Superior temporal gyrus (tissue), 1 donor: Measurements from ENCODE around the gene ATP11A.

Experiments used
- DNase-seq: peaks from one replicate; pipeline ENCODE4 v3.0.0-alpha.2; 2016; ENCODE audit errors: extremely low spot score

The ATP11A gene

DNA sequence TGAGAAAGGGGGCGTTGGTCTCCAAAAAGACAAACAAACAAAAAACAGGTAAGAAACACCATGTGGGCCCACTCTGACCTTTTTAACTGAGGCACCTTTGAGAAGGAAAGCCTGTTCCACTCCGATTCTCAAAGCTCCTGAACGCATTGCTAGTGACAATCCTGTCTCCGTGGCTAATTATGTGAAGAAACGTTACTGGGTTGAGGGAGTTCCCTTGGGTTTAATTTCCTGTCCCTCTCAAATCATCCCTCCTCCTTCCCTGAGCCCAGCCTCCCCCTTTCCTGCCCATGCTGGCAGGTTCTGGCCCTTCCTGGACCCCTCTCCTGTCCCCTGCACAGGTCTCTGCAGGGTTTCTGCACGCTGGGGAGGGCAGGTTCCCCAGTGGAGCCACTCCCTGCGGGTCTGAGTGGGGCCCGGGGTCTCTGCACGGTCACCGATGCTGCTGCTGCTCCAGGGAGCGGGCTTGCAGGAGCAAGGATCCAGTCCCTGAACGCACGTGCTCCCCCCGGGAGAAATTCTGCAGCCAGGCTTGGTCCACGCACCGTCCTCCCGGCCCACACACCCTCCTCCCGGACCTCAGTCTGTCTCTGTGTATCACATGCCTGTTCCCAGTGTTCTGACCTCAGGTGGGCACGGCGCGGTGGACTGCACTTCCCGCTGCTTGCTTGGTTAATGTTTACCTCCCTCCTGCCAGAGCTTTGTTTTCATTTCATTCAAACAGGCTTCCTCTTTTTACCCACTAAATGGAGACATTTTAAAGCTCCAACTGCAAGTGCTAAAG lies 202.8 kb downstream of the ATP11A start:
- DNase-seq, result no peak

DNA sequence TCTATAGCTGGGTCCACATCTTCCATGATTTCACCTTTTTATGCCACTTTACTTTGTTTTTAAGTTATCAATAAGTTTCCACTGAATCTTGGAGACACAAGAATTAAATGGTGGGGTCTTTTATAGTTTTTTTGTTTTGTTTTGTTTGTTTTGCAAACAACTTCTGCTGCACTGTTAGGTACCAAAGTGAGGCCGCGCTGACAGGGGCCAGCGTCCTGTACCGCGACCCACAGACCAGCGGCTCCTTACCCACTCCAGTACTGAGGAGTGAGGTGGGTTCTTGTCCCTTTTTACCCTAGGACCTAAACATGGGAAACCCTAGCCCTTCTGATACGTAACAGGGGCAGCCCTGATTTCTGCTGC lies 203.3 kb downstream of the ATP11A start:
- DNase-seq, result no peak

DNA sequence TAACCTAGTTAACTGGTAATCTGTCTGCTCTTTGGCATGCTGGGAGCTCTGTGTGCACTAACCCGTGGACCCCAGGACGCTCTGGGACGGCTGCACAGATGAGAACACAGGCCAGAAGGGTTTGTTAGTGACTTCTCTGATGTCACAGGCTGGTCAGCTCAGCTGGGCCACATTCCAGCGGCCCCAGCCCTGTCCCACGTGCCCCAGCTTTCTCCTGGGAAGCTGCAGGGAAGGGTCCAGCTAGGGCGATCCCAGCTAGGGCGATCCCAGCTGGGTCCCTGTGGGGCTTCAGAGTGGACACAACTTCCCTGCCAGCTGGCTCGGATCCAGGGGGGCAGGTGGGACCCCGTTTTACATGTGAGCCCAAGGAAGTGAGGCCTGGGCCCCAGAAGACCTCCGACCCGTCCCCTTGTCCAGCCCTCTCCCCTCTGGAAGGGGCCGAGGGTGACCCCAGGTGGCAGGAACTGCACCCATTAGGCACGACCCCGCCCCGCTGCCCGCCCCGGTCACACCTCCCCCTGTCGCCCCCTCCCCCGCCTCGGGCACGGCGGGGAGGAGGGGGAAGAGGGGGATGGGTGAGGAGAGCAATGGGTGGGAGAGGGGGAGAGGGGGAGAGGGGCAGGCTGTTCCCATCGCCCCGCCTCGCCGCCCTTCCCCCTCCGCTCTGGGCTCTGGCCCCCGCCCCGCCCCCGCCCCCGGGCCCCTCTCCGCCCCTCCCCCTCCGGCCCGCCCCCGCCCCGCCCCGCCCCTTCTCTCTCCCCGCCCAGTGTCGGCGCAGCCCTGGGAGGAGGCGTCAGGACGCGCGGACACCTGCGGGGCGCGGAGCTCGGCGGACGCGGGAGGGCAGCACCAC lies 204.0 kb downstream of the ATP11A start:
- DNase-seq, result no peak

DNA sequence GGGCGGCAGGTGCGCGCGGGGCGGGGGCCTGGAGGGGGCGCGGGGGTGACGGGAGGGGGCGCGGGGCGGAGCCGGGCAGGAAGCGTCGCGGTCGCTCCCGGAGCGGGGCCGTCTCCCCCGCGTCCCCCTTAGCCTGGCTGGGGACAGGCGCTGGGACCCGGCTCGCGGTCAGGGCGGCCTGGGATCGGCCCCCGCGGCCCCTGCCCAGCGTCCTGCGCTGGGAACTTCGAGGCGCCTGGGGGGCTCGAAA lies 204.5 kb downstream of the ATP11A start:
- no peak for DNase-seq

DNA sequence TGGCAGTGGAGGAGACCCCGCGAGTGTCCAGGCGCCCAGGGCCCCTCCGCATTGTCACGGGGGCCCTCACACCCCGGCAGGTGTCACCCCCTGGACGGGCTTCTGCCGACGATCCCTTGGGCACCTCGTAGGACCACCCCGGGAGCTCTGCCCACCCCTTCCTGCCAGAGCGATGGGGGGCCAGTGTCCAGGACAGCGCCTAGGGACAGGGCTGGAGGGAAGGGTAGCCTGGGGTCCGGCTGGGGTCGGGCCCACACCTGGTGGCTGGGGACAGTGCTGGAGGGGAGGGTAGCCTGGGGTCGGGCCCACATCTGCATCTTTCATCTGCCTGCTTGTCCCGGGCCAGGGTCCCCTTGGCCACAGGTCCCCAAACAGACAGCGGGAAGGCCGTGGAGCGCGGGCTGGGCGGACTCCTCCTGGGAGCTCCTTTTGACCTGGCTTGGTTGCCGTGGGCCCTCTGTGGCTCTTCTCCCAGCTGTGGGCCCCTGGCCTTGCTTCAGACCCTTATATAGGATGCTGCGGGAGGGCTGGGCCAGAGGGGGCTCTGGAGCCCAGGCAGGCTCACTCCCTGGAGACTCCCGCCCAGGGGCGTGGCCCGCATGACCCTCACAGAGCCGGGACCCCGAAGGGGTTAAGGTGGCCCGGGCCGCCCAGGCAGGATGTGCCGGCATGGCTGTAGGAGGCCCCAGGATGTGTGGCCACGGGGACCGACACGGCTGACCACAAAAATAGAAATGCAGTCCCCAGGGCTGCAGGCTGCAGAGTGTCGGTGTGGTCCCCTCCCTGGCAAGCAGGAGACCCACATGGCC lies 205.0 kb downstream of the ATP11A start:
- no peak for DNase-seq

DNA sequence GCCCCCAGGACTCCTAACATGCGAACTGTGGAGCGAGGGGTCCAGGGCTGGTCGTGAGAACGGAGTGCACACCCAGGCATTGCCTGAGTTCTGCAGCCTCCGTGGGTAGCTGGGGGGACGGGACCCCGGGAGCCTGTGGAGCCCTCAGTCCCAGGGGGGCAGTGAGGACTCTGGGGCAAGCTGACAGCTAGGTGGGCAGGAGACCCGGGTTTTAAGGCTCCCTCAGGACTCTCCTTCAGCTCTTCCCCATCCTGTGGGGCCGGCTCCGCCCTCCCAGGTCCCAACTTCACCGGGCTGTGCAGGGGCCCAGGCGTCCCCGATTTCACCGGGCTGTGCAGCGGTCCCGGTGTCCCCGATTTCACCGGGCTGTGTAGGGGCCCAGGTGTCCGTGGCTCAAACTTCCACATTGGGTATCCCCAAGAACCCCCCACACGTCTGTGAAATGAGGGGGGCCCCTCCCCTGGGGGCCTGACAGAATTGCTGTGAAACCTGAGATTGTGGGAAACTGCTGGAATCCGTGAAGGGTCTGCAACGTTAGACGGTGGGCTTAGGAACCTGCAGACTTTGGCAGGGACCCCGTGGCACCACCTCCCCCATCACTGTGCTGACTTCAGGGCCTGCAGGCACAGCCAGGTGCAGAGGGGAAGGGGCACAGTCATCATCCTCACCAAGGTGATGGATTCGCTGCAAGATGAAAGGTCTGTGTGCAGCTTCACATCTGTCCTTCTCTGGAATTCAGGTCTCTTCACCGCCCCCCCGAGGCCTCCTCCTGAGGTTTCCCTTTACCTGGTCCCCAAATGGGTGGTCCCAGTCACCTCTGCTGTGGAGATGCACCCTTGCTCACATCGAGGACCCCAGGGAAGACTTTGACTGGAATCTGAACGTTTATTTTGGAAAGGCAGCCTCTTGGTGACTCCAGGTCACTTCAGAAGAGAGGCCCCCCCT lies 206.0 kb downstream of the ATP11A start:
- no peak for DNase-seq

DNA sequence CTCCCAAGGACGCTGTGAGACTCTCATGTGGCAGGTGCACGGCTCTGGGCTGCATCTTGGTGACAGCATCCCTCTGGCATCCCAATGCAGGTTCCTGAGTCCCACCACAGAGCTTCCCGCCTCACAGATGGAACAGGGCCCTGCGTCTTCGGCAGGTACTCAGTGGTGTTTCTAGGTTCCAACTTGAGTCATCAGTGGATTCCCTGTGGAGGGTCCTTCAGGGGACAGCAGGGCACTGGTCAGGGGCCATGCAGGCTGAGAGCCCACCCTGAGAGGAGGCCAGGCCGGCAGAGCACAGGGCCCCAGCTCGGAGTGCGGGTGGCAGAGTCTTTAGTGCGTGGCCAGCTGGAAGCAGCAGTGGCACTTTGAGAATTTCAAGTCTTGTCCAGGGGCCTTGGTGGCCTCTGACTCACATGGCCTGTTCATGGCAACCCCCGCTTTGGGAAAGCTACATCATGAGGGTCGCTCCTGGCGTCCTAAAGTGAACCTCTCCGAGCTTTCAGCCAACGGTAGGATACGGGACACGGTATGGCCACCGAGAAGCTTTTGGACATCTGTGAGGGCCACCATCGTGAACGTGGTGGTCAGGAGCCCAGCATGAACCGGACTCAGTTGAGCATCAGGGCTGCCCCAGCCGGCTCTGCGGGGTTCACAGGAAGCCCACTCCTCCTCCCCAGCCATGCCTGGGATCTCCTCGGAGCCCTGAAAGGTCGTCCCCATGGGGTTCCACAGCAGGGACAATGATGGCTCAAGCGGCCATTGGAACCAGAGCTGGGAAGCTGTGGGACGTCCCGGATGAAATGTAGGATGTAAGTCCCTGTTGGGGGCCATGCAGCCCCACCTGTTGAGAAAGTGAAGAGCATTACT lies 207.1 kb downstream of the ATP11A start:
- no peak for DNase-seq

DNA sequence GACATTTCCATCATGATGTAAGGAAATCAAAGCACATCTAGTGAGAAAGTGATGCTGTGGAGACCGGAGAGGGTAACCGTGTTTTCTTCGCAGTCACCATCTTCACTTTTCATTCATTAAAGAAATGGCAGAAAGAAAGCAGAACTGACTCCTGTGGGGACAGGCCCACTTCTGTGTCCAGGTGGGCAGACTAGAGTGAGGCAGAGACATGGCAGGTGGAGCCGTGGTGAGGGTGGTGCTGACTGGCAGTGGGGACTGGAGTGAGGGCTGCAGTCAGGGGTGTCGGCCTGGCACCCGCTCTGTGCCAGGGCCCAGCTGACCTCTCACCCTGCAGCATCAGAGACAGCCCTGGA lies 207.7 kb downstream of the ATP11A start:
- no peak for DNase-seq

DNA sequence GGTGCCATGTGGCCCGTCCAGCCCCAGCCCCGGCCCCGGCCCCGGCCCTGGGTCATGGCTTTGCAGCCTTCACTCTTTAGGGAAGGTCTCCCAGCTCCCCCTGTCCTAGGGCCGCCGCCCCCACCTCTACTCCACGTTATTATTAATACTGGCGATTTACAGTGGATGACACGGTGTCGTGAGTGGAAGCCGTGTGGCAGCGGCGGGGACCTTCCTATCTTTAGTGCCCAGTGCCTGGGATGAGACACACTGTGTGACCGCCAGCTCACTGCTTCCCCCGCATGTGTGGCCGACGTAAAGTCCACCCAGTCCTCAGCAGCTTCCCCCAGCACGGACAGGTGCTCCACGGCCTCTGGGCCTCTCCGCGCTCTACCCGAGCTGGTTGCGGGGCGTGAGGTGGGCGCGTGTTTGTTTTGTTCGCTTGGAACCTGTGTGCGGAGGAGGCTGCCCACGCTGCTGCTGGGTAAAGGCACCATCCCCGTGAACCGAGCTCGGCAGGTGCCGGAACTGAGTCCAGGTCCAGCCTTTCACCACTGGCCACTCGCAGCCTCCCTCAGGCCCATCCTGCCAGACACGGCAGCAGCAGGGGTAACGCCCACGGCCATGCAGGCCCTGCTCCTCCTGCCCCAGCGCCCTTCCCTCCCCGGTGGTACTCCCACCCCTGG lies 208.2 kb downstream of the ATP11A start:
- DNase-seq, result no peak

DNA sequence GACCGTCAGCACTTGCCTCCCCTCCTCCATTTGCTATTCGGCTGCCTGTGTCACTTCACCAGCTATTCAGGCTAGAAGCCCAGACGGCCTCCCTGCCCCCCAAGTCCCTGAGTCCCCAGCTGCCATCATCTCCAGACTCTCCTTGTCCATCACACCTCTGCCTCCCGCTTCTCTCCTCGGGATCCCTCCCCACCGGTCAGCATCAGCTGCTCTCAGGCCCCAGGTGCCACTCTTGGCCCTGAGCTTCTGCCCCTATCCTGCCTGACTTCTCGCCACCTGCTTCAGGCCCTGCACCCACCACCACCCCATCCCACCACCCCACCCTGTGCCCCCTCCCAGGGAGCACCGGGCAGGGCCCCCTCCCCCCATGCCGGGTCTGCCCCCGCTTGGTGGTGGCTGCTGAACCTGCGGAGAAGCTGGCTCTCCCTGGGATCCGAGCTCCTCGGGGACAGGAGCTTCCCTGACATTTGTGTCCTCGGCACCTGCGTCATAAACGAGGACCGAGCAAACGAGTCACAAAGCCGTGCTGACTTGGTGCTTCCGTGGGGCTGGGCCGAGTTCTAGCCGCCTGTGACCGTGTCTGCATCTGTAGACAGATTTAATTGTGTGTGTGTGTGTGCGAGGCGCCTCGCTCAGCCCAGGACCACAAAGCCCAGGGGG lies 208.9 kb downstream of the ATP11A start:
- no peak for DNase-seq

DNA sequence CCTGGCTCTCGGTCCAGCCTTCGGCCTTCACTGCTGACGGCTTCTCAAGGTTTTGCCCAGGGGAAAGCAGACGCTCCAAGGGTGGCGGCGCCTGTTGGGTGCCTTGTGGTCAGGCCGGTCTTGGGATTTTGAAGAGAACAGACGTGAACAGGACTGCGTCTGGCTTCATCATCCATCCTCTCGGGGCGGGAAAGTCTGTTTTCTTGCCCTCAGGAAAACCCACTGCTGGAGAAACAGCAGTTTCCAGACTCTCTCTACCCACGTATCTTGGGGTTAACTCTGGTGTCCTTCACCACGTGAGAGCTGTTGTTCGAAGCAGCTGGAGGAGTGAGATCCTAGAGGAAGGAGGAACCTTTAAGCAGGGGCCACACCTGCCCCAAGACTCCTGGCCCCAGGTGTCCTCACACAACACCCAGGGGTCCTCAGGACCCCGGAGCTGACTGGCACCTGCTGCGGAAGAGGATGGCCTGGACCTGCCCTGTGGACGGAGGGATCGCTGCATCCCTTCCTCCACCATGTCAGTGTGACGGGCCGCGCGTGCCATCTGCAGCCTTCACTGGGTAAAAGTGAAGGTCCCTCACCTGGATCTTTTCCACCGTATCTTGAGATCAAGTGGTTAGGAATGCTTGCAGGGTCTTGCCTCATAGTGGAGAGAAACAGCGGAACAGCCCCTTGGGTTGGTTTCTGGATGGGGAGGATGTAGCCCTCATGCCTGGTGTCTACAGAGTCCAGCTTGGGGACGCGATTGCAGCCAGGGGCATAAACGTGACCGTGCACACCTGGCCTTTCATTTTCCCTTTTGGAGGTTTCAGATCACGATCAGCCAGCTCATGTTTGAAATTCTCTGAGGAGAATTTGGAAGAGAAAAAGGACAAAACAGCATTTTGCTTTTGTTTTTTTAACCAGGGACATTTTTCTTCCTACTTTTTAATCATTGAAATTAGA lies 209.7 kb downstream of the ATP11A start:
- DNase-seq, result no peak

DNA sequence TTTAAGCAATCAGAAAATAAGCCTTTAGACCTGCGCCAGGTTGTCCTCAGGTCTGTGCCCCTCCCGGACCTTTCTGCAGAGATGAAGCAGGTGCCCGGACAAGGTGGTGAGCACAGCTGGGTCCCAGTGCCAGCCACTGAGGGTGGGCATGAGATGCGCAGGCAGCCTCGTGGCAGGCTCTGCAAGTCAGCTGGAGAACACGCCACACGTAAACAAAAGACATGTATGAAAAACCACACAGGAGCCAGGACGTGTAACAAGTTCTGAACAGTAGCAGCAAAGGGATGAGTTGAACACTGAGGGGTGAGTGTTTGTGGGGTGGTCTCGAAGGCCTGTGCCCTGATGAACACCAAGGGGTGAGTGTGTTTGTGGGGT lies 210.4 kb downstream of the ATP11A start:
- DNase-seq, result no peak

DNA sequence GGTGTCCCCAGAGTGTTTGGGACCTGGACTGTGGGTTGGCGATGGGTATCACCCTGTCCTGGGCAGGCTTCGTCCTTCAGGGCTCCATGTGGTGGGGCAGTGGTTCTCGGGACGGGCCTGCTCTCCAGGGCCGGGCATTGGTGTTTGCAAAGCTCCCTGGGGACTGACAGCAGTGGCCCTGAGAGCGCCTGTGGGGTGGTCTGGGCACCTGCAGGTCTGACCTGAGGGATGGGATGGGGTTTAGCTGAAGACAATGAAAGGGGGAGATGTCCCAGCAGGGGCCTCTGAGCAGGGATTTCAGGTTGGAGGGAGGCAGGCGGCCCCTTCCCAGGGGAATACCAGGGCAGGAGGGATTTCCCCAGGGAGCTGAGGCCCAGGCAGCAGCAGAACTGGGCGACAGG lies 210.9 kb downstream of the ATP11A start:
- DNase-seq, result no peak

DNA sequence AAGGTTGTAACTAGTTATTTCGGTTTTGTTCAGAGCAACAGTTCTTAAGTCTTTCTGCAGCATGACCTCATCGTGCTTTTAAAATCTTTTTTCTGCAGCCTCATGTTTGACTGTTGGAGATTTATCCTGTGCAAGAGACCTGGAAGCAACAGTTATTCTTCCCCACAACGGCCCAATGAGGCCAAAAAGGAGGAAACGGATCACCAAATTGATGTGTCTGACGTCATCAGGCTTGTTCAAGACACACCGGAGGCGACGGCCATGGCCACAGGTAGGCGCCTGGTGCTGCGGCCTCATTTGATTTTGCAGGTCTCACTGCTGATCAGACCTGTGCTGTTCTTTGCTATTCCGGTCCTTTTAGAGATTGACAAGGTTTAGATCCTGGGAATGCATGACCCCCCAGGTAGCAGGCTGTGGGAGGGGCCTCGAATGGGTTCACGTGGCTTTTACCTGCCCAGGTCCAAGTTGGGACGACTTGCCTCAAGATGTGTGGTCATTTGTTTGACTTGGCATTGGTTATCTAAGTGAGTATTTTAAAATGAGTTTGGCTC lies 212.3 kb downstream of the ATP11A start:
- no peak for DNase-seq

DNA sequence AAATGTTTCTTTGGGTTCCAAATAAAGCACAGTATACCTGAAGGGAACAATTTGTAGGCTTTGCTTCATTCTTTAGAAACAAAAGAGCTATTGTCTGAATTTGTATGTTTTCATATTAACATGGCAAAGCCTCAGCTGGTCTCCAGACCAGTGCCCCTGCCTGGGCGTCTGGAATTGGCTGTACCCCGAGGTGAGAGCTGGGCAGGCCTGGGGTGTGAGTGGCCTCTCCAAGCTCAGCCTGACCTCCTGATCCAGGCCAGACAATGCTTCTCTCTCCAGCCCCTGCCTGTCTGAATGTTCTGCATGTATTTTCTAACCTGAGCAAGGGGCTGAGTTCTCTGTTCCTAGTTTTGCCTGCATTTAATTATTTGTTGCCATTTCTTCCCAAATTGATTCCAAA lies 212.8 kb downstream of the ATP11A start:
- no peak for DNase-seq

DNA sequence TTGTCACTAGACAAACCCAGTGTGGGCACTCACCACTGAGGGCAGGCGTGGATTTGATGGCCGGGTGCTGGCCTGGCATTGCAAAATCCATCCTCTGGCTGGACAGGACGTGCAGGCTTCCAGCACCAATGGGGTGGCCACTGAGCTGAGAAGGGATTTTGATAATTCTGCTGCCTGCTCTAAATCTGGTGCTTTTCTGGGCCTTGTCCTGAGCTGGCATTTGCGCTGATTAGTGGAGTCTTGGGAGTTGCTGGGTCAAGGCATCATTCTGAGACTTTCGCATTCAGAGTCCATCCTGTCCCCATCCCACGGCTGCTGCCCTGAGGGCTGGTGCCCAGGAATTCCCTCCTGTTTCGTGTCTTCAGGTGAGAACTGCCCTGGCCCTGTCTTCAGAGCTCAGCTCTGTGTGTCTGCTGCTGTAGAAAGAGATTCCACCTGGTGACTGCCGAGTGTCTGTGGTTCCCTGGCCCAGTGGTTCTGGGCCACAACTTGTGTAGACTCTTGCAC lies 213.3 kb downstream of the ATP11A start:
- DNase-seq, result no peak

DNA sequence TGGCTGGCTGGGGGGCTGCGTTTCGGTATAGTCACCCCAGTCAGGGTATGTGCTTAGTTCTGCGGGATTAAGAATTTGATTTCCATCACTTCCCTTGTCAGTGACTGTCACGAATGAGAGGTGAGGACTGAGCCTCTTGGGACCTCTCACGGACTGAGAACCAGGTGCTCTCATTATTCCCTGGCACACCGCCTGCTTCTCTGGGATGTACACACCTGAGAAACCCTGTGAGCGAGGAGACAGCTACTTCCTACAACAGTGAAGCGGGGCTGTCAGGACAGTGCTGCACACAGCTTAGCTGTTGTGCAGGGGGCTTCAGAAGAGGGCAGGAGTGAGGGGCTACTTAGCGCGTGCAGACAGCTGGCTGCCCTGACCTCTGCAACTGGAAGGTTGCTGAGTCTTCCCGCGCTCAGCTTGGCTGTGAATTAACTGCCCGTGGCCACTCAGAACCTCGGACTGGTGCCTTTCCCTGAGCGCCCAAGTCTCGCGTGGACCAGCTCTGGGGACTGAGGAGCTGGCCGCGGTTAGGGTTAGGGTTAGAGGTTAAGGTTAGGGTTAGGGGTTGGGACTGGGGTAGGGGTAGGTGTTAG lies 213.9 kb downstream of the ATP11A start:
- DNase-seq, result no peak
